OCI-LY1 (cell line): ENCODE data around the gene GSTP1.
"Not testable (repeated sequence)": the region's sequence is repeated elsewhere in the genome, so short reads cannot be mapped to it uniquely, and the experiment has no call there.

ENCODE experiments used
- H2AFZ ChIP-seq: fragments of 200-600 bp; sonication (generic), shearing (Covaris generic); 2 replicates; pipeline ENCODE4 v1.6.0; 2014; ENCODE audit warnings: antibody characterized with exemption, mild to moderate bottlenecking, low read length
- H3F3A ChIP-seq: fragments of 200-600 bp; sonication (generic), shearing (Covaris generic); 2 replicates; pipeline ENCODE4 v1.6.0; 2014; ENCODE audit warnings: mild to moderate bottlenecking, antibody characterized with exemption, low read length, moderate library complexity; ENCODE audit not compliant: insufficient read depth
- H3K27ac ChIP-seq: fragments of 200-600 bp; sonication (generic); 2 replicates; pipeline ENCODE4 v1.5.1; 2014; ENCODE audit warnings: low read length, mixed run types, mild to moderate bottlenecking, low read depth; ENCODE audit not compliant: poor library complexity, severe bottlenecking
- H3K27me3 ChIP-seq: fragments of 200-600 bp; sonication (generic); 2 replicates; pipeline ENCODE4 v1.6.0; 2014; ENCODE audit warnings: antibody characterized with exemption, mild to moderate bottlenecking, low read length, moderate library complexity; ENCODE audit not compliant: insufficient read depth
- H3K36me3 ChIP-seq: fragments of 200-600 bp; sonication (generic); 2 replicates; pipeline ENCODE4 v1.6.1; 2014; ENCODE audit warnings: mild to moderate bottlenecking, antibody characterized with exemption, low read length, moderate library complexity, mixed read lengths; ENCODE audit not compliant: insufficient read depth
- H3K4me1 ChIP-seq: fragments of 200-600 bp; sonication (generic); 2 replicates; pipeline ENCODE4 v1.5.1; 2014; ENCODE audit warnings: mild to moderate bottlenecking, low read length, moderate library complexity; ENCODE audit not compliant: insufficient read depth, severe bottlenecking
- H3K4me2 ChIP-seq: fragments of 200-600 bp; sonication (generic), shearing (Covaris generic); 2 replicates; pipeline ENCODE4 v1.6.1; 2014; ENCODE audit warnings: low read length
- H3K4me3 ChIP-seq: fragments of 200-600 bp; sonication (generic); 2 replicates; pipeline ENCODE4 v1.5.1; 2014; ENCODE audit warnings: low read length, low read depth, mild to moderate bottlenecking, mixed read lengths; ENCODE audit not compliant: poor library complexity, severe bottlenecking
- H3K79me2 ChIP-seq: fragments of 200-600 bp; shearing (Covaris generic); 2 replicates; pipeline ENCODE4 v1.6.1; 2016; ENCODE audit warnings: mixed run types, low read length, mixed read lengths; ENCODE audit not compliant: insufficient read depth
- H3K9ac ChIP-seq: fragments of 200-600 bp; sonication (generic), shearing (Covaris generic); 2 replicates; pipeline ENCODE4 v1.6.1; 2014; ENCODE audit warnings: mild to moderate bottlenecking, low read length, mixed read lengths
- H3K9me2 ChIP-seq: fragments of 200-600 bp; sonication (generic), shearing (Covaris generic); 2 replicates; pipeline ENCODE4 v1.6.1; 2014; ENCODE audit warnings: low read depth, mild to moderate bottlenecking, low read length, mixed read lengths
- H3K9me3 ChIP-seq: fragments of 200-600 bp; shearing (Covaris generic); 2 replicates; pipeline ENCODE4 v1.6.1; 2014; ENCODE audit warnings: low read length, mixed read lengths
- H4K20me1 ChIP-seq: fragments of 200-600 bp; sonication (generic), shearing (Covaris generic); 2 replicates; pipeline ENCODE4 v1.6.0; 2016; ENCODE audit warnings: mild to moderate bottlenecking, low read length; ENCODE audit not compliant: insufficient read depth
- CTCF ChIP-seq: fragments of 200-600 bp; sonication (generic), shearing (Covaris generic); IDR thresholded peaks from 2 replicates; pipeline ENCODE4 v1.5.1; 2017; ENCODE audit warnings: mild to moderate bottlenecking, antibody characterized with exemption, low read length, moderate library complexity, mixed read lengths
- EZH2 ChIP-seq: fragments of 200-600 bp; sonication (generic), shearing (Covaris generic); IDR thresholded peaks from 2 replicates; pipeline ENCODE4 v1.8.0; 2017; ENCODE audit warnings: borderline replicate concordance, mixed run types, mild to moderate bottlenecking, antibody characterized with exemption, low read length, moderate library complexity, mixed read lengths

GSTP1 gene

GRCh38 chr11:67617243-67617953 lies 33.8 kb downstream of the GSTP1 start:
- H3K4me1 ChIP-seq: peaks cover 28% of the 10 kb centered on the region
- H2AFZ ChIP-seq: no peak overlapping the region
- no peak for TF ChIP-seq EZH2
- no peak for TF ChIP-seq CTCF
- no peak overlapping the region for H3K4me2 ChIP-seq
- peaks cover 12% of the 10 kb centered on the region; the same call in 1 of the 2 replicates for H3K36me3 ChIP-seq
- no peak overlapping the region for H3K4me3 ChIP-seq
- no peaks in the 10 kb centered on the region for H3K9me2 ChIP-seq
- H3K9ac ChIP-seq: no peak overlapping the region
- no peaks in the 10 kb centered on the region for H3K79me2 ChIP-seq
- H3K27me3 ChIP-seq: no peaks in the 10 kb centered on the region
- H3K9me3 ChIP-seq: no peaks in the 10 kb centered on the region
- no peak overlapping the region for H3K27ac ChIP-seq
- no peaks in the 10 kb centered on the region for H4K20me1 ChIP-seq
- H3F3A ChIP-seq: no peaks in the 10 kb centered on the region

GRCh38 chr11:67618901-67619659 lies 35.5 kb downstream of the GSTP1 start:
- peaks cover 18% of the 10 kb centered on the region for H3K4me1 ChIP-seq
- H3K9ac ChIP-seq, H3F3A ChIP-seq, H3K27me3 ChIP-seq, H4K20me1 ChIP-seq, H3K9me2 ChIP-seq, H3K4me3 ChIP-seq, H3K79me2 ChIP-seq, H3K27ac ChIP-seq, H3K36me3 ChIP-seq, H3K4me2 ChIP-seq, H3K9me3 ChIP-seq, H2AFZ ChIP-seq: not testable (repeated sequence)

DNA sequence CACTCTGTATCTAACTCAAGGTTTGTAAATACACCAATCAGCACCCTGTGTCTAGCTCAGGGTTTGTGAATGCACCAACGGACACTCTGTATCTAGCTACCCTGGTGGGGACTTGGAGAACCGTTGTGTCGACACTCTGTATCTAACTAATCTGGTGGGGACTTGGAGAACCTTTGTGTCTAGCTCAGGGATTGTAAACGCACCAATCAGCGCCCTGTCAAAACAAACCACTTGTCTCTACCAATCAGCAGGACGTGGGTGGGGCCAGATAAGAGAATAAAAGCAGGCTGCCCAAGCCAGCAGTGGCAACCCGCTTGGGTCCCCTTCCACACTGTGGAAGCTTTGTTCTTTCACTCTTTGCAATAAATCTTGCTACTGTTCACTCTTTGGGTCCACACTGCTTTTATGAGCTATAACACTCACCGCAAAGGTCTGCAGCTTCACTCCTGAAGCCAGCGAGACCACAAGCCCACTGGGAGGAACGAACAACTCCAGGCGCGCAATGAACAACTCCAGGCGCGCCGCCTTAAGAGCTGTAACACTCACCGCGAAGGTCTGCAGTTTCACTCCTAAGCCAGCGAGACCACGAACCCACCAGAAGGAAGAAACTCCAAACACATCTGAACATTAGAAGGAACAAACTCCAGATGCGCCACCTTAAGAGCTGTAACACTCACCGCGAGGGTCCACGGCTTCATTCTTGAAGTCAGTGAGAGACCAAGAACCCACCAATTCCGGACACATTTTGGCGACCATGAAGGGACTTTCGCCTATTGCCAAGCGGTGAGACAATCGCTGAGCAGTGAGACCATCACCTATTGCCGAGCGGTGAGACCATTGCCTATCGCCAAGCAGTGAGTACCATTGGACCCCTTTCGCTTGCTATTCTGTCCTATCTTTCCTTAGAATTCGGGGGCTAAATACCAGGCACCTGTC lies 36.3 kb downstream of the GSTP1 start:
- H3K9ac ChIP-seq, H3K27ac ChIP-seq, H3K36me3 ChIP-seq, H3K9me3 ChIP-seq, H3K27me3 ChIP-seq, H2AFZ ChIP-seq, H3K4me1 ChIP-seq, H3K9me2 ChIP-seq, H3K4me2 ChIP-seq, H3F3A ChIP-seq, H3K4me3 ChIP-seq, H3K79me2 ChIP-seq, H4K20me1 ChIP-seq: not testable (repeated sequence)

DNA sequence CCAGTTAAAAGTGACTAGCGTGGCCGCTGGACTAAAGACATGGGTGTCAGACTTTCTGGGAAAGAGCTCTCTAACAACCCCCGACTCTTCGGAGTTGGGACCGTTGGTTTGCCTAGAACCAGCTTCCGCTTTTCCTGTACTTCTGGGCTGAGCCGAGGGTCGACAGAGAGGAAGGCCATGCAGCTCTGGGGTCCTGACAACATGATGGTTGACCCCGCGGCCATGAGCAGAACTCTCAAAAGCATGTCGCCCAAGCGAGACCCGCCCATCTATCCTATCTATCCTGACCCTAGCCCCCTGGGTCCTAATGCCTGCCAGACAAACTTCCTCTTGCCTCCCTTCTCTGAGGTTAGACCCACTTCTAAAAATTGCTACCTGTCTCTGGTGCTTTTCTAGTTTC lies 37.0 kb downstream of the GSTP1 start:
- not testable (repeated sequence) for H3K9me2 ChIP-seq, H3K4me2 ChIP-seq, H3F3A ChIP-seq, H3K4me1 ChIP-seq, H4K20me1 ChIP-seq, H3K4me3 ChIP-seq, H3K79me2 ChIP-seq, H3K36me3 ChIP-seq, H3K9ac ChIP-seq, H3K9me3 ChIP-seq, H3K27ac ChIP-seq, H3K27me3 ChIP-seq, H2AFZ ChIP-seq

- H3K27me3 ChIP-seq, H3K79me2 ChIP-seq, H3K27ac ChIP-seq, H4K20me1 ChIP-seq, H2AFZ ChIP-seq, H3K9me2 ChIP-seq, H3K9me3 ChIP-seq, H3K4me2 ChIP-seq, H3F3A ChIP-seq, H3K4me3 ChIP-seq, H3K4me1 ChIP-seq, H3K36me3 ChIP-seq, H3K9ac ChIP-seq: not testable (repeated sequence)
These were observed 38.3 kb downstream of the GSTP1 start for GRCh38 chr11:67621928-67622327.

- H3K4me3 ChIP-seq, H3K9me2 ChIP-seq, H4K20me1 ChIP-seq, H3K27ac ChIP-seq, H2AFZ ChIP-seq, H3K9me3 ChIP-seq, H3F3A ChIP-seq, H3K79me2 ChIP-seq, H3K36me3 ChIP-seq, H3K4me2 ChIP-seq, H3K9ac ChIP-seq, H3K4me1 ChIP-seq, H3K27me3 ChIP-seq: not testable (repeated sequence)
These were observed 39.3 kb downstream of the GSTP1 start for GRCh38 chr11:67622905-67623304.
